Prostate gland (tissue), 2 donors: ENCODE measurements around the gene CDC25A.

Experiments used
- POLR2A ChIP-seq: fragments of 450-650 bp; IDR thresholded peaks from one replicate; pipeline ENCODE4 v1.6.1; 2016; ENCODE audit warnings: antibody characterized with exemption, mild to moderate bottlenecking
- TF ChIP-seq, protein P1 (sequence below), 4 experiments: fragments of 200-600 bp in 2 of 4; fragments of 450-650 bp in 2 of 4; sonication (generic) in 2 of 4; IDR thresholded peaks; 1 replicate in 3 of 4; 2 replicates in 1 of 4; pipeline ENCODE4 v1.5.1; 2016 to 2019; ENCODE audit warnings: antibody characterized with exemption in 4 of 4, mild to moderate bottlenecking in 2 of 4, moderate library complexity in 2 of 4

GRCh38 chr3:48151807-48152427 lies 36.3 kb downstream of the CDC25A start:
- TF ChIP-seq, protein P1, sequence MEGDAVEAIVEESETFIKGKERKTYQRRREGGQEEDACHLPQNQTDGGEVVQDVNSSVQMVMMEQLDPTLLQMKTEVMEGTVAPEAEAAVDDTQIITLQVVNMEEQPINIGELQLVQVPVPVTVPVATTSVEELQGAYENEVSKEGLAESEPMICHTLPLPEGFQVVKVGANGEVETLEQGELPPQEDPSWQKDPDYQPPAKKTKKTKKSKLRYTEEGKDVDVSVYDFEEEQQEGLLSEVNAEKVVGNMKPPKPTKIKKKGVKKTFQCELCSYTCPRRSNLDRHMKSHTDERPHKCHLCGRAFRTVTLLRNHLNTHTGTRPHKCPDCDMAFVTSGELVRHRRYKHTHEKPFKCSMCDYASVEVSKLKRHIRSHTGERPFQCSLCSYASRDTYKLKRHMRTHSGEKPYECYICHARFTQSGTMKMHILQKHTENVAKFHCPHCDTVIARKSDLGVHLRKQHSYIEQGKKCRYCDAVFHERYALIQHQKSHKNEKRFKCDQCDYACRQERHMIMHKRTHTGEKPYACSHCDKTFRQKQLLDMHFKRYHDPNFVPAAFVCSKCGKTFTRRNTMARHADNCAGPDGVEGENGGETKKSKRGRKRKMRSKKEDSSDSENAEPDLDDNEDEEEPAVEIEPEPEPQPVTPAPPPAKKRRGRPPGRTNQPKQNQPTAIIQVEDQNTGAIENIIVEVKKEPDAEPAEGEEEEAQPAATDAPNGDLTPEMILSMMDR (IDR thresholded peaks at IDR 0.05) = no peak
- TF ChIP-seq POLR2A = no peak
